SK-N-SH treated with all-trans-retinoic acid at 6 μM for 48 hours (cell line): ENCODE results near the gene TBX5.

Experiments
- ATAC-seq: fragments of 200-7000 bp; cut with Tn5 transposase; 3 replicates; pipeline ENCODE4 v1.9.1; 2020; ENCODE audit warnings: mild to moderate bottlenecking, moderate library complexity
- ARNTL ChIP-seq: fragments of 450-650 bp; formaldehyde crosslinking; IDR thresholded peaks from 2 replicates; pipeline ENCODE4 v1.5.0; 2020; ENCODE audit warnings: low read depth, mild to moderate bottlenecking, moderate library complexity, borderline replicate concordance
- BACH2 ChIP-seq: fragments of 250-450 bp; sonication (Bioruptor Pico); IDR thresholded peaks from 2 replicates; pipeline ENCODE4 v1.9.0; 2021; ENCODE audit warnings: mild to moderate bottlenecking, borderline replicate concordance
- CREB5 ChIP-seq: fragments of 250-450 bp; sonication (Bioruptor Pico); IDR thresholded peaks from 2 replicates; pipeline ENCODE4 v1.5.1; 2020; ENCODE audit warnings: low read depth, mild to moderate bottlenecking, moderate library complexity
- CSDC2 ChIP-seq: fragments of 250-450 bp; sonication (Bioruptor Pico); IDR thresholded peaks from 2 replicates; pipeline ENCODE4 v1.5.0; 2020; ENCODE audit warnings: mild to moderate bottlenecking, moderate library complexity
- ESRRG ChIP-seq: fragments of 250-450 bp; sonication (Bioruptor Pico); IDR thresholded peaks from 2 replicates; pipeline ENCODE4 v1.6.1; 2021; ENCODE audit warnings: mild to moderate bottlenecking
- GLIS3 ChIP-seq: fragments of 250-450 bp; sonication (Bioruptor Pico); IDR thresholded peaks from 2 replicates; pipeline ENCODE4 v1.5.0; 2020; ENCODE audit warnings: mild to moderate bottlenecking, moderate library complexity
- ISL1 ChIP-seq: fragments of 250-450 bp; sonication (Bioruptor Pico); IDR thresholded peaks from 2 replicates; pipeline ENCODE4 v2.1.2; 2022; ENCODE audit warnings: mild to moderate bottlenecking, moderate library complexity
- OSR1 ChIP-seq: fragments of 250-450 bp; sonication (Bioruptor Pico); IDR thresholded peaks from 2 replicates; pipeline ENCODE4 v1.8.0; 2022; ENCODE audit warnings: moderate library complexity, mild to moderate bottlenecking, inconsistent platforms
- PPARA ChIP-seq: fragments of 250-450 bp; sonication (Bioruptor Pico); IDR thresholded peaks from 2 replicates; pipeline ENCODE4 v1.5.0; 2020; ENCODE audit warnings: mild to moderate bottlenecking, borderline replicate concordance
- SNAI2 ChIP-seq: fragments of 250-450 bp; sonication (Bioruptor Pico); IDR thresholded peaks from 2 replicates; pipeline ENCODE4 v1.5.0; 2020; ENCODE audit warnings: mild to moderate bottlenecking, moderate library complexity
- TCF4 ChIP-seq: fragments of 250-450 bp; sonication (Bioruptor Pico); IDR thresholded peaks from 2 replicates; pipeline ENCODE4 v1.8.0; 2021; ENCODE audit warnings: mild to moderate bottlenecking, moderate library complexity, borderline replicate concordance
- TOX ChIP-seq: fragments of 250-450 bp; sonication (Bioruptor Pico); IDR thresholded peaks from 2 replicates; pipeline ENCODE4 v1.8.0; 2021; ENCODE audit warnings: mild to moderate bottlenecking, moderate library complexity, borderline replicate concordance
- TSHZ2 ChIP-seq: fragments of 250-450 bp; sonication (Bioruptor Pico); IDR thresholded peaks from 2 replicates; pipeline ENCODE4 v1.5.0; 2020; ENCODE audit warnings: mild to moderate bottlenecking, moderate library complexity
- ZC3H10 ChIP-seq: fragments of 250-450 bp; sonication (Bioruptor Pico); IDR thresholded peaks from 2 replicates; pipeline ENCODE4 v1.5.1; 2021; ENCODE audit warnings: mild to moderate bottlenecking, moderate library complexity
- ZFP3 ChIP-seq: fragments of 250-450 bp; sonication (Bioruptor Pico); IDR thresholded peaks from 2 replicates; pipeline ENCODE4 v1.5.0; 2020; ENCODE audit warnings: mild to moderate bottlenecking, moderate library complexity
- ZNF565 ChIP-seq: fragments of 450-650 bp; formaldehyde crosslinking; conservative IDR thresholded peaks from 2 replicates; pipeline ENCODE4 v1.5.0; 2020; ENCODE audit warnings: low read depth, mild to moderate bottlenecking, moderate library complexity
- ZNF70 ChIP-seq: fragments of 450-650 bp; formaldehyde crosslinking; IDR thresholded peaks from 2 replicates; pipeline ENCODE4 v1.5.0; 2020; ENCODE audit warnings: mild to moderate bottlenecking, moderate library complexity
- ZNF8 ChIP-seq: fragments of 450-650 bp; formaldehyde crosslinking; IDR thresholded peaks from 2 replicates; pipeline ENCODE4 v1.5.0; 2020; ENCODE audit warnings: mild to moderate bottlenecking, moderate library complexity
- TF ChIP-seq, protein P1 (sequence below): fragments of 250-450 bp; sonication (Bioruptor Pico); IDR thresholded peaks from 2 replicates; pipeline ENCODE4 v1.5.1; 2021; ENCODE audit warnings: mild to moderate bottlenecking, moderate library complexity
- TF ChIP-seq, protein P2 (sequence below): fragments of 250-450 bp; sonication (Bioruptor Pico); IDR thresholded peaks from 2 replicates; pipeline ENCODE4 v1.8.0; 2020; ENCODE audit warnings: mild to moderate bottlenecking, moderate library complexity, borderline replicate concordance

The TBX5 gene

GRCh38 chr12:114403011-114403689, 2.8 kb downstream of the TBX5 start:
- ATAC-seq = peak; percentile 68
- TF ChIP-seq ZNF565 (no peak), TSHZ2 (CRISPR knock-in tag) (no peak), ZNF70 (CRISPR knock-in tag) (no peak), ZC3H10 (CRISPR knock-in tag) (no peak), CSDC2 (CRISPR knock-in tag) (no peak), ZFP3 (CRISPR knock-in tag) (no peak), ISL1 (CRISPR knock-in tag) (no peak), ZNF8 (CRISPR knock-in tag) (no peak), OSR1 (CRISPR knock-in tag) (no peak), TCF4 (no peak)
- TF ChIP-seq, protein P1, sequence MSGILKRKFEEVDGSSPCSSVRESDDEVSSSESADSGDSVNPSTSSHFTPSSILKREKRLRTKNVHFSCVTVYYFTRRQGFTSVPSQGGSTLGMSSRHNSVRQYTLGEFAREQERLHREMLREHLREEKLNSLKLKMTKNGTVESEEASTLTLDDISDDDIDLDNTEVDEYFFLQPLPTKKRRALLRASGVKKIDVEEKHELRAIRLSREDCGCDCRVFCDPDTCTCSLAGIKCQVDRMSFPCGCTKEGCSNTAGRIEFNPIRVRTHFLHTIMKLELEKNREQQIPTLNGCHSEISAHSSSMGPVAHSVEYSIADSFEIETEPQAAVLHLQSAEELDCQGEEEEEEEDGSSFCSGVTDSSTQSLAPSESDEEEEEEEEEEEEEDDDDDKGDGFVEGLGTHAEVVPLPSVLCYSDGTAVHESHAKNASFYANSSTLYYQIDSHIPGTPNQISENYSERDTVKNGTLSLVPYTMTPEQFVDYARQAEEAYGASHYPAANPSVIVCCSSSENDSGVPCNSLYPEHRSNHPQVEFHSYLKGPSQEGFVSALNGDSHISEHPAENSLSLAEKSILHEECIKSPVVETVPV (CRISPR knock-in tag) = no peak

DNA sequence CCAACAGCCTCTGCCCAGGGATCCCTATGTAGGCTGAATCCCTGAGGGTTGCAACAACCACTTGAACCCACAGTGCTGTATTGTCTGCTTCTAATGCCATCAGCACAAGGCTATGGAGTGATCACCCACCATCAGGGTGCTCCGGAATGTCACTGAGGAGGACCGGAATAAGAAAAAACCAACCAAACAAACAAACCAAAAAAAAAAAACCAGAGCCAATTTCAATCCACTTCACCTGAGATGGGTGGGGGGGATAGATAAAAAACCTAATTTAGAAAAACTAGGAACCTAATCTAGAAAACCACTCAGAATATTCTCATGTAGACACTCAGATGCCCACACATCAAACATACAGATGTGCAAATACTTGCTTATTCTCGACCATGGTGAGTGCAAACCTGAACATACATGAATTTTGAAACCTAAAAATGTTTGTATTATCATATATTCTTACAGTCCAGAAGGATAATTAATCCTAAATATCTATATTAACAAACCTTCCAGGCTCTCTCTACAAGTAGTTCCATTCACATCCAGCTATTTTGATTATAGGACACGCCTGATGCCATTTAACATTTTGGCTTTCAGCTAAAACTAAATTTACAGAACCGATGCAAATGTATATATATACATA, 3.7 kb downstream of the TBX5 start:
- no peak for ATAC-seq

More for the DNA sequence above, 3.7 kb downstream of the TBX5 start:
- TF ChIP-seq ZNF8 (CRISPR knock-in tag) (no peak), BACH2 (CRISPR knock-in tag) (no peak), TOX (CRISPR knock-in tag) (no peak), PPARA (CRISPR knock-in tag) (no peak), OSR1 (CRISPR knock-in tag) (no peak), ZC3H10 (CRISPR knock-in tag) (no peak), CREB5 (no peak), TCF4 (no peak), ZNF70 (CRISPR knock-in tag) (no peak), ARNTL (CRISPR knock-in tag) (no peak), ZNF565 (no peak), GLIS3 (no peak), ESRRG (CRISPR knock-in tag) (no peak), ISL1 (CRISPR knock-in tag) (no peak), SNAI2 (no peak), ZFP3 (CRISPR knock-in tag) (no peak), TSHZ2 (CRISPR knock-in tag) (no peak)
- TF ChIP-seq, protein P2, sequence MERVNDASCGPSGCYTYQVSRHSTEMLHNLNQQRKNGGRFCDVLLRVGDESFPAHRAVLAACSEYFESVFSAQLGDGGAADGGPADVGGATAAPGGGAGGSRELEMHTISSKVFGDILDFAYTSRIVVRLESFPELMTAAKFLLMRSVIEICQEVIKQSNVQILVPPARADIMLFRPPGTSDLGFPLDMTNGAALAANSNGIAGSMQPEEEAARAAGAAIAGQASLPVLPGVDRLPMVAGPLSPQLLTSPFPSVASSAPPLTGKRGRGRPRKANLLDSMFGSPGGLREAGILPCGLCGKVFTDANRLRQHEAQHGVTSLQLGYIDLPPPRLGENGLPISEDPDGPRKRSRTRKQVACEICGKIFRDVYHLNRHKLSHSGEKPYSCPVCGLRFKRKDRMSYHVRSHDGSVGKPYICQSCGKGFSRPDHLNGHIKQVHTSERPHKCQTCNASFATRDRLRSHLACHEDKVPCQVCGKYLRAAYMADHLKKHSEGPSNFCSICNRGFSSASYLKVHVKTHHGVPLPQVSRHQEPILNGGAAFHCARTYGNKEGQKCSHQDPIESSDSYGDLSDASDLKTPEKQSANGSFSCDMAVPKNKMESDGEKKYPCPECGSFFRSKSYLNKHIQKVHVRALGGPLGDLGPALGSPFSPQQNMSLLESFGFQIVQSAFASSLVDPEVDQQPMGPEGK = no peak
- TF ChIP-seq, protein P1 (CRISPR knock-in tag) = no peak
